Loucy (cell line): Measurements from ENCODE around the gene CYP46A1.

ENCODE experiments used
- H2AFZ ChIP-seq: fragments of 200-600 bp; sonication (generic); 2 replicates; pipeline ENCODE4 v1.6.0; 2016; ENCODE audit warnings: antibody characterized with exemption, mild to moderate bottlenecking, low read length, moderate library complexity
- H3F3A ChIP-seq: fragments of 200-600 bp; 2 replicates; pipeline ENCODE4 v1.6.0; 2016; ENCODE audit warnings: antibody characterized with exemption, low read depth, mild to moderate bottlenecking
- H3K27me3 ChIP-seq: fragments of 200-600 bp; sonication (generic); 2 replicates; pipeline ENCODE4 v1.6.1; 2014; ENCODE audit warnings: low read length, mild to moderate bottlenecking; ENCODE audit not compliant: insufficient read depth, poor library complexity, severe bottlenecking
- H3K36me3 ChIP-seq: fragments of 200-600 bp; sonication (generic); 2 replicates; pipeline ENCODE4 v1.6.1; 2016; ENCODE audit warnings: low read length; ENCODE audit not compliant: insufficient read depth
- H3K4me1 ChIP-seq: fragments of 200-600 bp; sonication (generic); 2 replicates; pipeline ENCODE4 v1.5.1; 2014; ENCODE audit warnings: low read length, mild to moderate bottlenecking; ENCODE audit not compliant: insufficient read depth, poor library complexity, severe bottlenecking
- H3K4me2 ChIP-seq: fragments of 200-600 bp; sonication (generic); 2 replicates; pipeline ENCODE4 v1.6.0; 2014; ENCODE audit warnings: antibody characterized with exemption, low read length, low read depth, mild to moderate bottlenecking; ENCODE audit not compliant: poor library complexity, severe bottlenecking
- H3K4me3 ChIP-seq: fragments of 200-600 bp; sonication (generic); 2 replicates; pipeline ENCODE4 v1.5.1; 2014; ENCODE audit warnings: low read length, mild to moderate bottlenecking, mixed read lengths; ENCODE audit not compliant: poor library complexity, severe bottlenecking
- H3K79me2 ChIP-seq: fragments of 200-600 bp; sonication (generic); 2 replicates; pipeline ENCODE4 v1.6.1; 2014; ENCODE audit warnings: low read length; ENCODE audit not compliant: insufficient read depth
- H3K9ac ChIP-seq: fragments of 200-600 bp; sonication (generic); 2 replicates; pipeline ENCODE4 v1.6.0; 2014; ENCODE audit warnings: mild to moderate bottlenecking, low read depth, low read length, moderate library complexity; ENCODE audit not compliant: poor library complexity, severe bottlenecking
- H3K9me2 ChIP-seq: fragments of 200-600 bp; sonication (generic); replicated peaks from 2 replicates; pipeline ENCODE4 v1.6.1; 2016; ENCODE audit warnings: low read depth, low read length, mixed read lengths
- H3K9me3 ChIP-seq: fragments of 200-600 bp; sonication (generic); 2 replicates; pipeline ENCODE4 v1.6.1; 2014; ENCODE audit warnings: mild to moderate bottlenecking, antibody characterized with exemption, low read length, low read depth; ENCODE audit not compliant: insufficient read depth
- H4K20me1 ChIP-seq: fragments of 200-600 bp; sonication (generic); 2 replicates; pipeline ENCODE4 v1.6.0; 2014; ENCODE audit warnings: antibody characterized with exemption, low read length, mild to moderate bottlenecking; ENCODE audit not compliant: insufficient read depth, poor library complexity, severe bottlenecking
- EZH2phosphoT487 ChIP-seq: fragments of 200-600 bp; IDR thresholded peaks from 2 replicates; pipeline ENCODE4 v1.6.1; 2018; ENCODE audit warnings: antibody characterized with exemption, mild to moderate bottlenecking, moderate library complexity, borderline replicate concordance
- TF ChIP-seq, protein P1 (sequence below): fragments of 200-600 bp; sonication (generic); conservative IDR thresholded peaks from 2 replicates; pipeline ENCODE4 v1.5.1; 2014; ENCODE audit warnings: mild to moderate bottlenecking, antibody characterized with exemption, low read length

CYP46A1 gene

DNA sequence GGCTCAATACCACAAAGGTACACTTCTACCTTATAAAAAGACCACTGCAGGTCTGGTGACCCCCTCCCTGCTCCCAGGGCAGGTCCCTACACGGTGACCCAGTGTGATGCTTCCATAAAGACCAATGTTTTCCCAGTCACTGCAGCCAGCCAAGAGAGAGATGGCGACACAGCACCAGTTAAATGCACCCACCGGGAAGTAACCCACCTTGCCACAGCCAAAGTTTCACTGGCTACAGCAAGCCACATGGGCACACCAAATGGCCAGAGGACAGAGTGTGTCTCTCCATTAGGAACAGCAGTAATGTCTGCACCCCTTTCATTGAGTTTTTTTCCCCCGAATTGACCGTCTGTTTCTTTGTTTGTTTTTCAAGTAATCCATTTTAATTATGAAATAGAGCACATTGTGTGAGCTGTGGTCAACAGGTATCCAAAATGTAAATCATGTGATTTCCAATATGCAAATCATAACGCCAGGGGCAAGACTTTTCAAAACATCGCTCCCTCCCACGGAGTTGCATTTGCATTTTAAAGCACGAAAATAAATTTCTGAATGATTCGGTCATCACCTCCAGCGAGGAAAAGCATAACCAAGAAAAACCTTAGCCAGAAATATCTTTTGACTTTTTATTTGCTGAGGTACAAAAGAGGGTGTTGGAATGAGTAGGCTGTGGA is 60.2 kb downstream of the CYP46A1 start:
- Histone ChIP-seq H2AFZ (no peak overlapping the region), H3K9me2 (no peaks in the 10 kb centered on the region), H3K4me3 (no peak overlapping the region), H3K9ac (no peak overlapping the region), H3F3A (no peaks in the 10 kb centered on the region), H3K36me3 (no peaks in the 10 kb centered on the region), H3K4me2 (no peak overlapping the region), H3K9me3 (no peaks in the 10 kb centered on the region), H3K4me1 (no peaks in the 10 kb centered on the region), H4K20me1 (no peaks in the 10 kb centered on the region), H3K79me2 (no peaks in the 10 kb centered on the region), H3K27me3 (no peaks in the 10 kb centered on the region)
- no peak for TF ChIP-seq EZH2phosphoT487
- TF ChIP-seq, protein P1, sequence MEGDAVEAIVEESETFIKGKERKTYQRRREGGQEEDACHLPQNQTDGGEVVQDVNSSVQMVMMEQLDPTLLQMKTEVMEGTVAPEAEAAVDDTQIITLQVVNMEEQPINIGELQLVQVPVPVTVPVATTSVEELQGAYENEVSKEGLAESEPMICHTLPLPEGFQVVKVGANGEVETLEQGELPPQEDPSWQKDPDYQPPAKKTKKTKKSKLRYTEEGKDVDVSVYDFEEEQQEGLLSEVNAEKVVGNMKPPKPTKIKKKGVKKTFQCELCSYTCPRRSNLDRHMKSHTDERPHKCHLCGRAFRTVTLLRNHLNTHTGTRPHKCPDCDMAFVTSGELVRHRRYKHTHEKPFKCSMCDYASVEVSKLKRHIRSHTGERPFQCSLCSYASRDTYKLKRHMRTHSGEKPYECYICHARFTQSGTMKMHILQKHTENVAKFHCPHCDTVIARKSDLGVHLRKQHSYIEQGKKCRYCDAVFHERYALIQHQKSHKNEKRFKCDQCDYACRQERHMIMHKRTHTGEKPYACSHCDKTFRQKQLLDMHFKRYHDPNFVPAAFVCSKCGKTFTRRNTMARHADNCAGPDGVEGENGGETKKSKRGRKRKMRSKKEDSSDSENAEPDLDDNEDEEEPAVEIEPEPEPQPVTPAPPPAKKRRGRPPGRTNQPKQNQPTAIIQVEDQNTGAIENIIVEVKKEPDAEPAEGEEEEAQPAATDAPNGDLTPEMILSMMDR = no peak

DNA sequence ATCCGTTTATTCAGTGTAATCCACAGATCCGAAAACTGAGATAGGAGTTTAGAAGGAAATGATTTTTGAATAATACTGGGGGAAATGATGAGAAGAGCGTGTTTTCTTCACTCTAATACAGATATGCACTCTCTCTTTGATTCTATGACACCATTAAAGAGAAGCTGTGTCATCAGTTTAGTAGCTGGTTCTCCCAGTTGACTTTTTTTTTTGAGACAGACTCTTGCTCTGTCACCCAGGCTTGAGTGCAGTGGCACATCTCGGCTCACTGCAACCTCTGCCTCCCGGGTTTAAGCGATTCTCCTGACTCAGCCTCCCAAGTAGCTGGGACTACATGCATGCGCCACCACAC is 60.8 kb downstream of the CYP46A1 start:
- no peak overlapping the region for H3K9ac ChIP-seq
- no peaks in the 10 kb centered on the region for H3K4me1 ChIP-seq
- no peak for TF ChIP-seq EZH2phosphoT487
- TF ChIP-seq, protein P1 = no peak
- no peak overlapping the region for H3K4me2 ChIP-seq
- no peak overlapping the region for H3K4me3 ChIP-seq
- no peaks in the 10 kb centered on the region for H3K36me3 ChIP-seq
- no peaks in the 10 kb centered on the region for H3F3A ChIP-seq
- no peaks in the 10 kb centered on the region for H4K20me1 ChIP-seq
- no peaks in the 10 kb centered on the region for H3K9me2 ChIP-seq
- no peaks in the 10 kb centered on the region for H3K79me2 ChIP-seq
- H3K9me3 ChIP-seq = no peaks in the 10 kb centered on the region
- no peaks in the 10 kb centered on the region for H3K27me3 ChIP-seq
- H2AFZ ChIP-seq = no peak overlapping the region

DNA sequence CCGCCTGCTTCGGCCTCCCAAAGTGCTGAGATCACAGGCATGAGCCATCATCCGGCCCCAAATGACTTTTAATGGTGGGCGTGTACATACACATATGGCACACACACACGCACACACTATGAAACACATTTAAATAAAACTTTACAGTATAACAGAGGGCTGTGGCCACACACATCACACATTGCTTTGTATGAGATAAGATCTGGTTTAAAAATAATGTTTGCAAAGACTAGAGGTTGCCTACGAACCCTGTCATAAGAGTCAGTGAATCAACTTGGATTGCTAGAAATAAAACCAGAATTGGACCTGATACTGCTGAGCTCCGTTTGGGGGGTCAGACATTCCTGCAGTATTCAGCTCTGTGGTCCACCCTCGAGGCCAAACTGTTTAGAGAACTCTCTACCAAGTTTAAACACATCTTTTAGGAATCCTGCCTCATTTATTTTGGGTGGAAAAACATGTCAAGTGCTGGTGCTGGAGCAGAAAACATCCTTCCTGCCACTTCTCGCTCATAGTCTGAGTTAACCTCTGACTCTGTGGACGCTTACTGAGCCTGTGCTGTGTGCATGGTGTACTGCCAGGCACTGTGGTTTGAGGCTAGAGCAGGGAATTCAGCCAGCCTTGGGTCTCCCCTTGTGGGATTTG is 61.3 kb downstream of the CYP46A1 start:
- no peak for TF ChIP-seq EZH2phosphoT487
- TF ChIP-seq, protein P1 = no peak
- Histone ChIP-seq H3K27me3 (no peaks in the 10 kb centered on the region), H3K36me3 (no peaks in the 10 kb centered on the region)

More for the DNA sequence above, 61.3 kb downstream of the CYP46A1 start:
- no peaks in the 10 kb centered on the region for H3K9me2 ChIP-seq
- H3F3A ChIP-seq = no peaks in the 10 kb centered on the region
- H3K4me1 ChIP-seq = no peaks in the 10 kb centered on the region
- H3K79me2 ChIP-seq = no peaks in the 10 kb centered on the region
- no peaks in the 10 kb centered on the region for H3K9me3 ChIP-seq
- H4K20me1 ChIP-seq = no peaks in the 10 kb centered on the region
- no peak overlapping the region for H3K4me3 ChIP-seq
- H3K9ac ChIP-seq = no peak overlapping the region
- H2AFZ ChIP-seq = no peak overlapping the region
- H3K4me2 ChIP-seq = no peak overlapping the region
